ENCODE results near the gene TGOLN2.

GRCh38 chr2:85353876-85354285 lies 26.1 kb upstream of the TGOLN2 start:
- TF ChIP-seq EP300 (IDR thresholded peaks at IDR 0.05) (no peak), POLR2AphosphoS5 (IDR thresholded peaks at IDR 0.05) (no peak)
- TF ChIP-seq, protein P1, sequence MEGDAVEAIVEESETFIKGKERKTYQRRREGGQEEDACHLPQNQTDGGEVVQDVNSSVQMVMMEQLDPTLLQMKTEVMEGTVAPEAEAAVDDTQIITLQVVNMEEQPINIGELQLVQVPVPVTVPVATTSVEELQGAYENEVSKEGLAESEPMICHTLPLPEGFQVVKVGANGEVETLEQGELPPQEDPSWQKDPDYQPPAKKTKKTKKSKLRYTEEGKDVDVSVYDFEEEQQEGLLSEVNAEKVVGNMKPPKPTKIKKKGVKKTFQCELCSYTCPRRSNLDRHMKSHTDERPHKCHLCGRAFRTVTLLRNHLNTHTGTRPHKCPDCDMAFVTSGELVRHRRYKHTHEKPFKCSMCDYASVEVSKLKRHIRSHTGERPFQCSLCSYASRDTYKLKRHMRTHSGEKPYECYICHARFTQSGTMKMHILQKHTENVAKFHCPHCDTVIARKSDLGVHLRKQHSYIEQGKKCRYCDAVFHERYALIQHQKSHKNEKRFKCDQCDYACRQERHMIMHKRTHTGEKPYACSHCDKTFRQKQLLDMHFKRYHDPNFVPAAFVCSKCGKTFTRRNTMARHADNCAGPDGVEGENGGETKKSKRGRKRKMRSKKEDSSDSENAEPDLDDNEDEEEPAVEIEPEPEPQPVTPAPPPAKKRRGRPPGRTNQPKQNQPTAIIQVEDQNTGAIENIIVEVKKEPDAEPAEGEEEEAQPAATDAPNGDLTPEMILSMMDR (IDR thresholded peaks at IDR 0.05) = no peak
